ENCODE measurements around the gene HLA-E.
"Not testable (repeated sequence)": the region's sequence is repeated elsewhere in the genome, so short reads cannot be mapped to it uniquely, and the experiment has no call there.

Gene HLA-E

GRCh38 chr6:30489081-30490025, at the start of gene HLA-E:
Gene HLA-E, plus strand, starts transcription at chr6:30489509. Its CDS starts 23 bp downstream, at chr6:30489532.
- DNase-seq = peak; percentile 94

- DNase-seq = no peak
Measured at GRCh38 chr6:30441171-30441570, 48.1 kb upstream of the HLA-E start.

- peak; percentile 67 for DNase-seq
Measured at GRCh38 chr6:30443657-30444450, 45.5 kb upstream of the HLA-E start.

- no peak for DNase-seq
Measured at GRCh38 chr6:30444451-30444742, 44.9 kb upstream of the HLA-E start.

- no peak for DNase-seq
Measured at GRCh38 chr6:30446259-30446658, 43.0 kb upstream of the HLA-E start.

- DNase-seq = no peak
Measured at GRCh38 chr6:30447237-30447636, 42.1 kb upstream of the HLA-E start.

- no peak for DNase-seq
Measured at GRCh38 chr6:30450548-30450908, 38.8 kb upstream of the HLA-E start.

GRCh38 chr6:30450909-30451841, 38.1 kb upstream of the HLA-E start:
- DNase-seq = peak; percentile 81

GRCh38 chr6:30452736-30453507, 36.4 kb upstream of the HLA-E start:
- DNase-seq = no peak

GRCh38 chr6:30453508-30454116, 35.7 kb upstream of the HLA-E start:
- peak; percentile 93 for DNase-seq

- no peak for DNase-seq
Measured at GRCh38 chr6:30459145-30459544, 30.2 kb upstream of the HLA-E start.

GRCh38 chr6:30461055-30461454, 28.3 kb upstream of the HLA-E start:
- DNase-seq = no peak

GRCh38 chr6:30462482-30462881, 26.8 kb upstream of the HLA-E start:
- no peak for DNase-seq

- no peak for DNase-seq
Measured at GRCh38 chr6:30463242-30463641, 26.1 kb upstream of the HLA-E start.

- peak; percentile 89 for DNase-seq
Measured at GRCh38 chr6:30463651-30464618, 25.4 kb upstream of the HLA-E start.

GRCh38 chr6:30465595-30466306, 23.6 kb upstream of the HLA-E start:
- no peak for DNase-seq

- DNase-seq = no peak
Measured at GRCh38 chr6:30470968-30471367, 18.3 kb upstream of the HLA-E start.

GRCh38 chr6:30475116-30475515, 14.2 kb upstream of the HLA-E start:
- DNase-seq = not testable (repeated sequence)

- peak; percentile 83 for DNase-seq
Measured at GRCh38 chr6:30480536-30481156, 8.7 kb upstream of the HLA-E start.
